Right atrium auricular region (tissue), 2 donors: ENCODE data around the gene PCIF1. TPM values are rescaled to one million over a fixed set of nuclear protein-coding genes. Genes with fewer than 3 reads are reported as not detected.

Experiments used
- DNase-seq: peaks from one replicate; pipeline ENCODE4 v3.0.0-alpha.2; 2019; ENCODE audit warnings: low spot score
- H3K27ac ChIP-seq, 2 donors: fragments of 200-600 bp; sonication (generic); 1 replicate in 1 of 2; 2 replicates in 1 of 2; pipeline ENCODE4 v1.5.1; 2016 to 2019
- H3K27me3 ChIP-seq, 2 donors: fragments of 200-600 bp; sonication (generic); one replicate each; pipeline versions ENCODE4 v1.5.1 to v1.6.0; 2017 to 2019
- H3K36me3 ChIP-seq: fragments of 200-600 bp; sonication (generic); one replicate; pipeline ENCODE4 v1.5.1; 2016
- H3K4me1 ChIP-seq, 2 donors: fragments of 200-600 bp; sonication (generic); one replicate each; pipeline versions ENCODE4 v1.5.1 to v1.6.0; 2017 to 2019
- H3K4me3 ChIP-seq, 2 donors: fragments of 200-600 bp; sonication (generic); 1 replicate in 1 of 2; 2 replicates in 1 of 2; pipeline ENCODE4 v1.5.1; 2017 to 2019; ENCODE audit warnings: mild to moderate bottlenecking in 1 of 2, moderate library complexity in 1 of 2
- H3K9me3 ChIP-seq, 2 donors: fragments of 200-600 bp; sonication (generic); one replicate each; pipeline ENCODE4 v1.5.1; 2019
- CTCF ChIP-seq, 2 donors: fragments of 200-600 bp; sonication (generic); IDR thresholded peaks; one replicate each; pipeline ENCODE4 v1.5.1; 2019; ENCODE audit warnings: antibody characterized with exemption in 2 of 2
- total RNA-seq, 2 donors: library from RNA; depleted of rRNA; stranded (reverse); fragments of >200 nt; gene quantifications; one replicate each; pipeline ENCODE4 v1.1.0, GENCODE V29; 2016

The PCIF1 gene
- total RNA-seq, 2 donors from 2014 or later, result 21.1 to 39.8 TPM

- H3K9me3 ChIP-seq, result no peaks in the 10 kb centered on the region
- H3K27ac ChIP-seq, result no peak overlapping the region
- DNase-seq, result no peak
- H3K27me3 ChIP-seq, result no peaks in the 10 kb centered on the region
- peaks cover 6% of the 10 kb centered on the region for H3K36me3 ChIP-seq
- H3K4me1 ChIP-seq, result peaks cover 0 to 31% of the 10 kb centered on the region in 2 donors
- H3K4me3 ChIP-seq, result no peak overlapping the region
- no peak for TF ChIP-seq CTCF (IDR thresholded peaks at IDR 0.05)
Measured at GRCh38 chr20:45909336-45909808, 25.1 kb upstream of the PCIF1 start.

GRCh38 chr20:45909817-45910669, 24.4 kb upstream of the PCIF1 start:
- Histone ChIP-seq H3K36me3 (peaks cover 6% of the 10 kb centered on the region), H3K27me3 (no peaks in the 10 kb centered on the region), H3K4me1 (peaks cover 0 to 31% of the 10 kb centered on the region in 2 donors), H3K4me3 (peak overlapping the region; percentile 42 to 58), H3K27ac (peak overlapping the region; percentile 17 to 82), H3K9me3 (no peaks in the 10 kb centered on the region)
- TF ChIP-seq CTCF (IDR thresholded peaks at IDR 0.05), result no peak
- no peak for DNase-seq

GRCh38 chr20:45910670-45911485, 23.6 kb upstream of the PCIF1 start:
- DNase-seq, result peak; percentile 100
- Histone ChIP-seq H3K4me1 (peaks cover 0 to 31% of the 10 kb centered on the region in 2 donors), H3K9me3 (no peaks in the 10 kb centered on the region), H3K27me3 (no peaks in the 10 kb centered on the region), H3K27ac (peak overlapping the region; percentile 82 to 88), H3K36me3 (peaks cover 4% of the 10 kb centered on the region), H3K4me3 (peak overlapping the region; percentile 42 to 58)
- TF ChIP-seq CTCF (IDR thresholded peaks at IDR 0.05), result no peak

- peak; percentile 85 for DNase-seq
- no peak for TF ChIP-seq CTCF (IDR thresholded peaks at IDR 0.05)
- Histone ChIP-seq H3K9me3 (no peaks in the 10 kb centered on the region), H3K36me3 (no peaks in the 10 kb centered on the region), H3K27me3 (no peaks in the 10 kb centered on the region), H3K27ac (peak within 1 kb of the TSS; percentile 82 to 88), H3K4me1 (peaks cover 0 to 31% of the 10 kb centered on the region in 2 donors), H3K4me3 (peak within 1 kb of the TSS; percentile 42 to 58)
Measured at GRCh38 chr20:45911486-45912343, 22.8 kb upstream of the PCIF1 start, which contains the start of gene PLTP. Gene PLTP (minus strand): TSS chr20:45912155. CDS start chr20:45911452, 703 bp downstream.

- Histone ChIP-seq H3K4me1 (peaks cover 0 to 31% of the 10 kb centered on the region in 2 donors), H3K36me3 (no peaks in the 10 kb centered on the region), H3K4me3 (peak overlapping the region; percentile 42 to 58), H3K27ac (peak overlapping the region; percentile 82 to 88), H3K9me3 (no peaks in the 10 kb centered on the region), H3K27me3 (no peaks in the 10 kb centered on the region)
- TF ChIP-seq CTCF (IDR thresholded peaks at IDR 0.05), result no peak
- DNase-seq, result no peak
Measured at GRCh38 chr20:45912344-45912682, 22.2 kb upstream of the PCIF1 start.
